ENCODE measurements around the gene PDE11A. TPM values are rescaled to one million over a fixed set of nuclear protein-coding genes. Genes with fewer than 3 reads are reported as not detected.
A peak's percentile ranks its signal among the peaks of the same experiment; 100 is the strongest.

PDE11A gene
- total and polyA plus RNA-seq, 2 of the 13 experiments (the other 11 are each of a cell fraction or from before 2014, with no cell fraction given) = 1.2 to 1.7 TPM

DNA sequence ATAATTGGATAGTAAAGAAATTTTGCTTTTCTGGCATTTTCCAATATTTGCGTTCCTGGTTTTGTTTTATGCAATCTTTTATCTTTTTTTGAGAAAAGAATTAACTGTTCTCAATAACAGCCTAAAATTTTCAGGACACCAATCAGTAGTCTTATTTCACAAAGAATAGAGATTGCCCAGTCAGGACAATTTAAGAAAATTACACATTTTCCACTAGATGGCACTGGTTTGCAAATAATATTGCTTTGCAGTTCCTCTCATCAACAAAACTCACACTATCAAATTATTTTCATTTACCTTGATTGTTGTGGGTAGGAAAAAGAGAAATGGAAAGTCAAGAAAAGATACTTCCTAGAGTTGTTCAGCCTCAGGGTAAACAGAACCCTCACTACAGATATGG lies 37.2 kb upstream of the PDE11A start:
- H3K27ac ChIP-seq (ENCODE audit: extremely low read length, insufficient read depth, low read length) = no peak overlapping the region
- intact Hi-C loops (cut with micrococcal nuclease; ENCODE audit: unreplicated experiment) = loop anchor here (5.0 kb wide), 3 partner anchors 82 to 287 kb away; partner anchors contain the start of gene OSBPL6
- FAIRE-seq = peak; percentile 61
- in situ Hi-C loops (cut with HindIII; ENCODE audit: extremely low pct_ligation_motif_present, low pct_unique_long_range_greater_than_20kb) = loop anchor here (10.0 kb wide), 1 partner anchor 305 kb away; no protein-coding TSS in a partner anchor
- peak; percentile 70 for TF ChIP-seq CTCF (CRISPR knock-in tag; IDR thresholded peaks at IDR 0.05)
- no peak for TF ChIP-seq EP300 (IDR thresholded peaks at IDR 0.05; ENCODE audit: low read depth in 2 of 2, low read length in 2 of 2)
- TF ChIP-seq EP300 (CRISPR knock-in tag; IDR thresholded peaks at IDR 0.05; ENCODE audit: borderline replicate concordance) = no peak
- TF ChIP-seq WIZ (CRISPR knock-in tag; IDR thresholded peaks at IDR 0.05) = no peak
- TF ChIP-seq SSRP1 (CRISPR knock-in tag; IDR thresholded peaks at IDR 0.05) = no peak
- TF ChIP-seq, protein P1, sequence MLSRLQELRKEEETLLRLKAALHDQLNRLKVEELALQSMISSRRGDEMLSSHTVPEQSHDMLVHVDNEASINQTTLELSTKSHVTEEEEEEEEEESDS (CRISPR knock-in tag; IDR thresholded peaks at IDR 0.05; ENCODE audit: borderline replicate concordance) = no peak
- TF ChIP-seq STAG1 (CRISPR knock-in tag; IDR thresholded peaks at IDR 0.05) = peak; percentile 56
- TF ChIP-seq TAF15 (IDR thresholded peaks at IDR 0.05; ENCODE audit: low read depth, low read length, poor library complexity, severe bottlenecking) = no peak
- TF ChIP-seq NCOA2 (CRISPR knock-in tag; IDR thresholded peaks at IDR 0.05) = no peak
- TF ChIP-seq KLF16 (CRISPR knock-in tag; IDR thresholded peaks at IDR 0.05) = 0 out of 4 replicates have a peak, but pooled peaks of 1 of the 2 experiments have one; percentile 23
- TF ChIP-seq SMC3 (IDR thresholded peaks at IDR 0.05; ENCODE audit: low read length) = peak; percentile 43
- TF ChIP-seq MAFF (IDR thresholded peaks at IDR 0.05; ENCODE audit: low read depth, low read length) = peak; percentile 74
- TF ChIP-seq, protein P2, sequence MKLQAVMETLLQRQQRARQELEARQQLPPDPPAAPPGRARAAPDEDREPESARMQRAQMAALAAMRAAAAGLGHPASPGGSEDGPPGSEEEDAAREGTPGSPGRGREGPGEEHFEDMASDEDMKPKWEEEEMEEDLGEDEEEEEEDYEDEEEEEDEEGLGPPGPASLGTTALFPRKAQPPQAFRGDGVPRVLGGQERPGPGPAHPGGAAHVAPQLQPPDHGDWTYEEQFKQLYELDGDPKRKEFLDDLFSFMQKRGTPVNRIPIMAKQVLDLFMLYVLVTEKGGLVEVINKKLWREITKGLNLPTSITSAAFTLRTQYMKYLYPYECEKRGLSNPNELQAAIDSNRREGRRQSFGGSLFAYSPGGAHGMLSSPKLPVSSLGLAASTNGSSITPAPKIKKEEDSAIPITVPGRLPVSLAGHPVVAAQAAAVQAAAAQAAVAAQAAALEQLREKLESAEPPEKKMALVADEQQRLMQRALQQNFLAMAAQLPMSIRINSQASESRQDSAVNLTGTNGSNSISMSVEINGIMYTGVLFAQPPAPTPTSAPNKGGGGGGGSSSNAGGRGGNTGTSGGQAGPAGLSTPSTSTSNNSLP (IDR thresholded peaks at IDR 0.05; ENCODE audit: low read depth, low read length) = 0 out of 2 replicates have a peak, but pooled peaks have one; percentile 40
- TF ChIP-seq ZC3H13 (CRISPR knock-in tag; IDR thresholded peaks at IDR 0.05) = no peak
- 0 out of 2 replicates have a peak, but pooled peaks have one; percentile 10 for TF ChIP-seq RAD21 (CRISPR knock-in tag; IDR thresholded peaks at IDR 0.05)
- TF ChIP-seq ZNF720 (CRISPR knock-in tag; IDR thresholded peaks at IDR 0.05) = no peak
- peak; percentile 55 to 62 for TF ChIP-seq MAFK (conservative IDR thresholded peaks at IDR 0.05 in 1 of 2, IDR thresholded peaks at IDR 0.05 in 1 of 2; ENCODE audit: low read length in 2 of 2)
- peaks cover 15% of the 10 kb centered on the region for H3K4me1 ChIP-seq (ENCODE audit: insufficient read depth, low read length)
- DNase-seq (ENCODE audit: low spot score) = peak; percentile 42
- H3K4me2 ChIP-seq (ENCODE audit: low read depth, low read length) = no peak overlapping the region
- no peak overlapping the region for H3K4me3 ChIP-seq (replicated peaks in 1 of 3; ENCODE audit: insufficient read depth in 1 of 3, low read depth in 2 of 3, low read length in 3 of 3)
- no peak overlapping the region for H3K9ac ChIP-seq (ENCODE audit: insufficient read depth, low read depth, low read length)
- H3K36me3 ChIP-seq (replicated peaks in 1 of 2; ENCODE audit: control insufficient read depth in 1 of 2, insufficient read depth in 2 of 2, low read length in 2 of 2) = no peaks in the 10 kb centered on the region
- WGBS (ENCODE audit: low lambda C conversion rate) = 1% methylated on average over 1 of the region's 1 CpG
- CTCF ChIA-PET (ENCODE audit: low intra/inter-chr PET ratio, low total read pairs) = interaction anchor here (1.1 to 2.0 kb wide), 2 partner anchors 170 to 305 kb away, joined by 5 to 9 read pairs; no protein-coding TSS in a partner anchor
- H2AFZ ChIP-seq (ENCODE audit: low read length) = no peak overlapping the region
- no peaks in the 10 kb centered on the region for H3K9me3 ChIP-seq (ENCODE audit: low read length)
- H4K20me1 ChIP-seq (ENCODE audit: insufficient read depth, low read length) = no peaks in the 10 kb centered on the region
- no peaks in the 10 kb centered on the region for H3K27me3 ChIP-seq (ENCODE audit: control insufficient read depth in 1 of 2, insufficient read depth in 2 of 2, low read length in 2 of 2)
- no peaks in the 10 kb centered on the region for H3K79me2 ChIP-seq (ENCODE audit: insufficient read depth, low read length)
- BruUV-seq (replicated peaks) = no TSS peak
- POLR2A ChIA-PET = no interaction called here
- ATAC-seq = no peak
